DMS53 (cell line): ENCODE measurements around the gene CACNA1A.
A peak's percentile ranks its signal among the peaks of the same experiment; 100 is the strongest.
"Not testable (repeated sequence)": the region's sequence is repeated elsewhere in the genome, so short reads cannot be mapped to it uniquely, and the experiment has no call there.

ENCODE experiments used
- DNase-seq: peaks from one replicate; lab custom pipeline; 2025; lab: John Stamatoyannopoulos, UW

Gene CACNA1A

DNA sequence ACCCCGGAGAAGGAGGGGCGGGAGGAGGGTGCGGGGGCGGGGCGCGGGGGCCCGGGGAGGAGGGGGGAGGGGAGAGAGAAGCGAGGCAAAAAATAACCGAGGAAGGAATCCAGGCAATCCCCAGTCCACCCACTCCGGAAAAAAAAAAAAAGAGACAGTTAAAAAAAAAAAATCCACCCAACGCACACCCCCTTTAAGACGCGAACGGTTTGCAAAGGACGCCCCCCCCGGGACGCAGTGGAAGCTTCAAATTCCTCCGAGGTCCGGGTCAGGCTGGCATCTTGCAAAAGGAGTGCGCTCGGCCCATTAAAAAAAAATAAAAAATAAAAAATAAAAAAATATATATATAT lies at the start of gene CACNA1A:
Gene CACNA1A (minus strand): TSS at position 9 of the 350 bp plus-strand sequence. CDS start 255 bp downstream, outside the sequence.
- no peak for DNase-seq

DNA sequence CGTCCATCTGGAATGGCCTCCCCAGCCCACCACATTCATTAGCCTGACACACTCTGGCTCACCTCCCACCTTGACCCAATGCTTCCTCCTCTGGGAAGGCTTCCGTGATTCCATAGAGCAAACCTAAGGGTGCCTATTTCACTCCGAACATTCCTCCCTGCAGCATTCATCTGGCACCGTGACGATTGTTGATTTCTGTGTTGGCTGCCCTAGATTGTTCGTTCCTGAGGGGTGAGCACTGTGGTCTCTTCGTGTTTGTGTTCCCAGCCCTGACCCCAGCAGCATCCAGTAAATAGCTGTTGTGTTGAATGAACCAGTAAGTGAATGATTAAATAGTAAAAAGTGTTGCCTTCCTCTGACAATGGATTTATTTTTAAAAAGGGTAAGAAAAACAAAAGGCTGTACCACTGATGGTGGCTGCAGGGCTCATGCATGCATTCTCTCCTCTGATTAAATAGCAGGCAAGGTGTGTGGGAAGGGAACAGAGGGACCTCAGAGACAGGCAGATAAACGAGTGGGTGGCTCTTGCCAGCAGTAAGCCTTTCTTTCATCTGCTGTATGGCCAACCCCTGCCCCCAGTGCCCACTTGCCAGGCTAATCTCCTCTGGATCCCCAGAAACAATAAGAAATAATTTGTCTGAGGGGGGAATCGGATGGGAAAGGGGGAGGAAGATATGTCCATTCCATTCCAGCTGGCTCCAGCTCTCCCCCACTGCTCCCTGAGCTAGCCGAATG lies 48.4 kb upstream of the CACNA1A start:
- DNase-seq = no peak

- DNase-seq = no peak
These were observed 47.7 kb upstream of the CACNA1A start for GRCh38 chr19:13553880-13554400.

DNA sequence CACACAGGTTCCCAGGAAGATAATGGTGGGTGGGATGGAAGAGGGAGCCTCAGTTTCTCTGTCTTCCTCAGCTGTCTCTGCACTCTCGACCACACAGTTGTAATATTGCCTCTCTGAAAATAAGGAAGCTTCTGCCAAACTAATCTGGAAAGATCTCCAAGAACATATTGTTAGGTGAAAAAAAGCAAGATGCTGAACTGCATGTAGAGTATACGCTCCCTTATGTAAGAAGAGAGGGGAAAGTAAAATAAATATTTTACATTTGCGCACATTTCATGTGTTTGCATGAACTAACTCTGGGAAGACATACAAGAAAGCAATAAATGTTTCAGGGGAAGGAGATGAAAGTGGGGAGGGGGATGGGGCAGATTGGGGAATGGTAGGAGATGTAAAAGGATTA lies 41.9 kb upstream of the CACNA1A start:
- DNase-seq = no peak

- no peak for DNase-seq
These were observed 40.8 kb upstream of the CACNA1A start for GRCh38 chr19:13547102-13547501.

DNA sequence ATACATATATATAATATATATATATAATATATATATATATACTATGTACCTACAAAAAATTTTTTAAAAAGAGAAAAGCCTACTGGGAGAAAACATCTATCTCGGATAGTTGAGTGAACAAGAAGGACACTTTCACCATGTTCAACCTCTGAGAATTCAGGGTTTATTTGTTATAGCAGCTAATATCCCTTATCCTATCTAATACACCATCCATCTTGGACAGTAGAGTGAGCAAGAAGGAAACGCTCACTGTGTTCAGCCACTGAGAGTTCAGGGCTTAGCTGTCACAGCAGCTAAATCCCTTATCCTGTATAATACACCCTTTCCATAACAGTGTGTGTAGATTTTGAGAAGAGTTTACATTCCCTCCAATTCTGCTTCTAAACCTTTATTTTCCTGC lies 38.1 kb upstream of the CACNA1A start:
- no peak for DNase-seq

GRCh38 chr19:13541554-13541953 lies 35.3 kb upstream of the CACNA1A start:
- no peak for DNase-seq

- DNase-seq = no peak
These were observed 33.1 kb upstream of the CACNA1A start for GRCh38 chr19:13539332-13539731.

GRCh38 chr19:13538601-13539253 lies 32.4 kb upstream of the CACNA1A start:
- DNase-seq = no peak

GRCh38 chr19:13537454-13537853 lies 31.2 kb upstream of the CACNA1A start:
- peak; percentile 63 for DNase-seq

GRCh38 chr19:13530720-13531119 lies 24.4 kb upstream of the CACNA1A start:
- no peak for DNase-seq

DNA sequence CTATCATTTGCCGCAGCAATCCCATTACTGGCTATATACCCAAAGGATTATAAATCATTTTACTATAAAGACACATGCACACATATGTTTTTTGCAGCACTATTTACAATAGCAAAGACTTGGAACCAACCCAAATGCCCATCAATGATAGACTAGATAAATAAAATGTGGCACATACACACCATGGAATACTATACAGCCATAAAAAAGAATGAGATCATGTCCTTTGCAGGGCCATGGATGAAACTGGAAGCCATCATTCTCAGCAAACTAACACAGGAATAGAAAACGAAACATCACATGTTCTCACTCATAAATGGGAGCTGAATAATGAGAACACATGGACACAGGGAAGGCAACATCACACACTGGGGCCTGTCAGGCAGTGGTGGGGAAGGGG lies 23.4 kb upstream of the CACNA1A start:
- not testable (repeated sequence) for DNase-seq

- DNase-seq = peak; percentile 43
These were observed 20.3 kb upstream of the CACNA1A start for GRCh38 chr19:13526552-13526951.

DNA sequence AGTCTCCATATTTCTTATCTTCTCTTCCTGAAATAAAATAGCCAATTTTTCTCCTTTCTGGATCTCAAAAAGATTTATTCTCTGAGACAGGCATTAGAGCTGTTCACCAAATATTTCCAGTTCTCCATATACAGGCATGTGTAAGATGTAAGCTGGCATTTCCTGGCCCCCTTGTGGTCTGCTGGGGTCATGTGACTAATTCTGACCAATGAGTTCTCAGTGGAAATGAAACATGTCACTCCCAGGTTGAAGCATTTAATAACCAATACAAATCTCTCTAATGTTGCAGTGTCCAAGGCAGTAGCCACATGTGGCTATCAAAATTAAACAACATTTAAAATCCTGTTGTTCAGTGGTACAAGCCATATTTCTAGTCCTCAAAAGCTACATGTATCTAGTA lies 14.8 kb upstream of the CACNA1A start:
- DNase-seq = no peak

- DNase-seq = no peak
These were observed 5.7 kb upstream of the CACNA1A start for GRCh38 chr19:13511947-13512346.

DNA sequence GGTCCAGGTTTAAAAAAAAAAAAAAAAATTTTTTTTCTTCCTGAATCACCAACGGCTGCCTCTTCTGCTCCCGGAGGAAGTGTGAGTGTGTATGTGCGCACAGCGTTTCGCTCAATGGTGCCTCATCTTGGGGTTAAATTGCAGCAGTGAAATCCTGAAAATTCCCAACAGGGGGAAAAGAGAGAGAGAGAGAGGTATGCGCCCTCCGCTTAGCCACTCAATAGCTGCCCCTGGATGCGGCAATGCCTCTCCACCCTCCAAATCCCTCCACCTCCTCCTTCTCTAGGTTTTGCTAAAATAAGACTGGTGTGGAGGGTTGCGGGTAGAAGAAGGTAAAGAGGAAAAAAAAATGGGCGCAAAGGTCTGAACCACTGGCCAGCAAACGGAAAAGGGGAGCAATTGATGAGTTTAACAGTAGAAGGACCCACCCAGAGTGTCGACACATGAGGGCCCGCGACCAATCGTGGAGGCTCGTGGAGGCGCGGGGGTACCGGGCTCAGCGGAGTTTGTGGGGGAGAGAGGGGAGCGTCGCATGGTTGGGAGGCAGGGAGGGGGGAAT lies 853 bp upstream of the CACNA1A start:
- DNase-seq = no peak

GRCh38 chr19:13505761-13506470 lies 363 bp downstream of the CACNA1A start:
- DNase-seq = no peak

DNA sequence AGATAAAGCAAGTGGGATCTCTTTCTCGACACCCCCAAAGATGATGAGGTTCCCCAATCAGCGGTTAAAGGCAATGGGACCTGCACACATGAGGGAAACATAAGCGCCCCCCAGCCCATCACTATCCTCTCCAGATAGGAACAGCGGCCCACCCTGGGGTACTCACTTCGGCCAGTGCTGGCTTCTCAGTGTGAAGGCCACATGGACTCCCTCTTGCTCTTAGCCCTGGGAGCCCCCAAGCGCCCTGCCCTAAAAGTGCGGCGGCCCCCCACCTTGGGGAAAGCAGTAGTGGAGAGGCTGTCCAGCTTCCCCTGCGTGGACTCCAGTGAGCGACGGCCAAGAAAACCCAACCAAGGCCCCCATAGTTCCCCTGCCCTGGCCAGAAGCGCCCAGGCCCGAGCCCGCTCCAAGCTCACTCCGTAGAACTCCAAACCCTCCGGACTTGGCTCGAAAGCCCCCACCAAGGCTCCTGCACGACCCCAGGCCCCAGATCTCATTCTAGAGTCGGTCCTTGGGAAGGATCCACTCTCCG lies 1.0 kb downstream of the CACNA1A start:
- DNase-seq = no peak

GRCh38 chr19:13503570-13504235 lies 2.6 kb downstream of the CACNA1A start:
- DNase-seq = no peak

GRCh38 chr19:13502231-13502630 lies 4.0 kb downstream of the CACNA1A start:
- no peak for DNase-seq

DNA sequence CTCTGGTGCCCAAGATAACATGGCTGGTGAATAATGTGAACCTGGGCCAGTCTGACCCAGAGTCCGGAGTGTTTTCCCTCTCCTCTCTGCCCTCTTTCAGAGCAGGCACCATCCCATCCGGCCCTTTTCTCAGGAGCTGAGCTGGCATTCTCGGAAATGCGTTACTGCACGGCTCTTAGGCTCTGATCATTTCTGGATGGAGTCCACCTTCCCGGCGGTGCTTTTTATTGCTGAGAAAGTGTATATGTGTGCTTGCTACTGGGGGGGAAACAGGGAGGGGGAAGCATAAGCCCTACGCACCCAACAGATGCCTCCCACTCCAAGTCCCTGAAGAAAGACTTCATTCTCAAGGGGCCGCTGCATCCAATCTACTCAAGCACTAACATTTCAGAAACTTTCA lies 6.6 kb downstream of the CACNA1A start:
- DNase-seq = no peak
